COR-L47 (cell line): ENCODE results near the gene CHRNB4.

ENCODE experiments used
- DNase-seq: peaks from one replicate; lab custom pipeline; 2025; lab: John Stamatoyannopoulos, UW

The CHRNB4 gene

GRCh38 chr15:78671626-78672211, 30.7 kb upstream of the CHRNB4 start:
- DNase-seq: peak; percentile 80

GRCh38 chr15:78668987-78669386, 28.0 kb upstream of the CHRNB4 start:
- DNase-seq: no peak

GRCh38 chr15:78667578-78668236, 26.7 kb upstream of the CHRNB4 start:
- DNase-seq: no peak

GRCh38 chr15:78666010-78666409, 25.0 kb upstream of the CHRNB4 start:
- no peak for DNase-seq

GRCh38 chr15:78663703-78664102, 22.7 kb upstream of the CHRNB4 start:
- no peak for DNase-seq

DNA sequence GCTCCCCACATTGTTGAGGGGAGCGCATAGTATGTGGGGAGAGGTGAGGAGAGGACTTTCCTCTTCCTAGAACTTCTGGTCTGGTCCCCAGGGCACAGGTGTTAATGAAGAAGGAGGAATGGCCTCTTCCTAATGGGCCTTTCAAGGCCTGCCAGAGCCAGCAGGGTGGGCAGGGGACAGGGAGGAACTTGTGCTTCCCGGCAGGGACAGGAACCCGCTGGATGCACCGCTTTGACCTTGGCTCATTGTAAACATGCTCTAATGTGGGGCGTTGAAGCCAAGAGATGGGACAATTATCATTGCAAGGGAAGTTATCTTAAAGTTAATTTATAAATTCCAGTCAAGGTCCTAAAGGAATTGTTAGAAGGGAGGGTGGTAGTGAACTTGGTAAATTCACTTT, 21.0 kb upstream of the CHRNB4 start:
- no peak for DNase-seq

- DNase-seq: no peak
Observed at GRCh38 chr15:78661001-78661400, 20.0 kb upstream of the CHRNB4 start.

GRCh38 chr15:78660584-78660983, 19.6 kb upstream of the CHRNB4 start:
- DNase-seq: no peak

- no peak for DNase-seq
Observed at GRCh38 chr15:78658823-78659222, 17.8 kb upstream of the CHRNB4 start.

DNA sequence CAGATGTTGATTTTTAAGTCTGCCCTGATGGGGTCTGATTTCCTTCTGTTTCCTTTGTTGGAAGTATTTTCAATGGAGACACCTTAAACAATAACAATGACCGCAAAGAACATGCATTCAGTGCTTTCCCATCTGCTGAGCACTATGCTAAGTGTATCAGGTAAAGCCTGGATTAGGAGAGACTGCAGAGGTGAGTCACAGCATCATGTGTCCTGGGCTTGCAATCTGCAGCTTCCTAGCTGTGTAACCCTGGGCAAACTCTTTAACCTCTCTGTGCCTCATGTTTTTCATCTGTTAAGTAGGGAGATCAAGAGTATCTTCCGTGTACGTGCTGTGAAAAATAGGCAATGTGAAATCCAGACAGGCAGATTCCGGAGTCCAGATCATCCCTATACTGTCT, 13.3 kb upstream of the CHRNB4 start:
- no peak for DNase-seq

DNA sequence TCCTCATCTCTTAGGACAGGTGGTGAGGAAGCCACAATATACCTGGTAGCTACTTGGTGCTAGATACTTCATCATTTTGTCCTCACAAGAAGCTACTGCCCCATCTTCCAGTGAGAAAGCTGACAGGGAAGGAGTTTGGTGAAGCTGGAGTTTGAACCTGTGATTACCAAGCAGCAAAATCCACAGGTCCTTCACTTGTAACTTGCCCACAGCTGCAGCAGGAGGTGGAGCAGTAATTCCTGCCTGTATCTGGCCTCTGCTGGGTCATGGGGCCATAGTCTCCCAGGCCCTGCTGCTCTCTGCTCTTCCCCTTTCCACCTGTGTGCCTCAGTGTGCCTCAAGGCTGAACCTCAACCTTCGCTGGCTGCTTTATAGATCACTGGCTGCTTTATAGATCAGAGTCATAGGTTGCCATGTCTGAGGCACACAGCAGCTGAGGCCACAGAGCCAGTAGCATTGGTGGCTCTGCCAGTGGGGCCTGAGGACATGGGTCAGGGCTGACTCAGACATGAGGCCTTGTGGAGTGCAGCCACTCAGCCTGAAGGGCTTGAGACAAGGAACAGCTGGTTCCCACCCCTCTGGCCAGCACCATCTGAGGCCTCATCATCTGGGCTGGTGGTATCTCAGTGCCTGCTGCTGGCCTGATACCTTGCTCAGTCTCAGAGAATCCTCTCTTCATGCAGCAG, 11.1 kb upstream of the CHRNB4 start:
- no peak for DNase-seq

DNA sequence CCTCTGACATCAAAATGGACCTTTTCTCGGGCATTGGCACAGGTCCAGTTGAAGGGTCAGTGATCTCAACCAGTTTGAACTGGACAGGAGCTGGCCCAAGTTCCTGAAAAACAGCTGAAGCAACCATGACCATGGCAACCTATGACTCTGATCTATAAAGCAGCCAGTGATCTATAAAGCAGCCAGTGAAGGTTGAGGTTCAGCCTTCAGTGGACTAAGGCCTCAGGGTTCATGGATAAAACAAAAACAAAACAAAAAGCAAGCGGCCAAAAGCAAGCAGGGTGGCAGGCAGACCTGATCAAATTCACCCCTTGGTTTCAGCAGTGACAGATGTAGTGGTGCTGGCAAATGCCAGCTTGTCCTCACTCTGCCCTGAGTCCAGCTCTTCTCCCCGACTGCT, 10.0 kb upstream of the CHRNB4 start:
- no peak for DNase-seq

DNA sequence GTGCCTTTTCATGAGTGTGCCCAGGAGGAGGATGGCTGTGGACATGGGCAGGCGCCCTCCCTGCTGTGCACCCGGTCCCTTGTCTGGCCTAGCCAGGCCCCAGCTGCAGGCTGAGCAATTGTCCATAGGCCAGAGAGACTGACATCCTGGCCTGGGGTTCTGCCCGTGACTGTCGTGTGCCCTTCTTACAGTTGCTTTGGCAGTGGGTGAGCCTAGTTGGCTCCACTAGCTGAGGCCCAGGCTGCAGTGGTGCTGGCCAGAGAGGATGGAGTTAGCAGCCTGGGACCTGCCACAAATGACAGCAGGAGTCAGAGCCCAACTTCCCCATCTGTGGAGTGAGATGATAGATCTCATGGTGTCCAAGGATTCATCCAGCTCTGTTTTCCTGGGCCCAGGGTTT, 9.0 kb upstream of the CHRNB4 start:
- DNase-seq: no peak

GRCh38 chr15:78645009-78645408, 4.0 kb upstream of the CHRNB4 start:
- DNase-seq: no peak

- DNase-seq: no peak
Observed at GRCh38 chr15:78642331-78642730, 1.3 kb upstream of the CHRNB4 start.

GRCh38 chr15:78641749-78642275, 802 bp upstream of the CHRNB4 start:
- no peak for DNase-seq

DNA sequence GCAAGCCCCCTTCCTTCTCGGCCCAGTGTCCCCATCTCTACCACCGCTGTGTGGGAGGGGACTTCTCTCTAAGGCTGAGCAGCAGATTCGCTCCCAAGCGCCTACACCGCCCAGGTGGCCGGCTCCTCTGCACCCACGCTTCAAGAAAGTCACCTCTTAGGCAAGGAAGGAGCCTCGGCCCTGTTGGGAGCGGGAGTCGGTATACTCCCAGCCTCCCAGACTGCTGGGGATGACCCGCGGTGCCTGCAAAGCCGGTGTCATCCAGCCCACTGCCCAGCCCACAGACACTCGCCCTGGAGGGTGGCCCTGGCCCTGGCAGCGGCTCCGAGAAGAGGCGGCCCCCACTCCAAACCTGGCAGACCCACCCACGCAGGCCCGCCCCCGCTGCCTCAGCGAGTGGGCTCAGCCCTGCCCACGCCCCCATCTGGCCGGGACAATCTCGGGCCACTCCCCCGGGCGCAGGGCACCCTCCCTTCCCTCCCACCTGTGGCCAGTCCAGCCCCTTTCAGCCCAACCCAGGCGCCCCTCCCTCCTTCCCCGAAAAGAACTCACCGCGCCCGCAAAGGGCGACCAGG, 396 bp downstream of the CHRNB4 start:
- DNase-seq: no peak

- DNase-seq: peak; percentile 69
Observed at GRCh38 chr15:78638658-78639314, 2.2 kb downstream of the CHRNB4 start.

- no peak for DNase-seq
Observed at GRCh38 chr15:78637776-78638435, 3.1 kb downstream of the CHRNB4 start.

DNA sequence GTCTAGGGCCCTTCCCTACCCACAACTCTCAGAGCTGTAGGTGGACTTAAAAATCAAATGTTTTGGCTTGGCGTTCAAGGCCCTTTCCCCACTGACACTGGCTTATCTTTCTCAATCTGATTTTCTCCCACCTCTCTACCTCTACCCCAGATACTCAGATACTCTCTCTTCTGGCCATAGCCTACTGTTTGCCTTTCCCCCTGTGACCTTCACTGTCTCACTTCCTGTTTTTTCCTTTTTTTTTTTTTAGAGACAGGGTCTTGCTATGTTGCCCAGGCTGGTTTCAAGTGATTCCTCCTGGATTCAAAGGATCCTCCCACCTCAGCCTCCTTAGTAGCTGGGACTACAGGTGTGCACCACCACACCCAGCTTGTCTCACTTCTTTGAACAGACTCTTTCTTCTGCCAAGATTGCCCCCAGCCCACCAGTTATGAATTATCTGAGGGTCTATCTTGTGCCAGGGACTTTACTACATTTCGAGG, 4.6 kb downstream of the CHRNB4 start:
- DNase-seq: no peak

GRCh38 chr15:78635346-78635745, 5.7 kb downstream of the CHRNB4 start:
- no peak for DNase-seq
